ENCODE data around the gene EBF3.

- TF ChIP-seq POLR2A (IDR thresholded peaks at IDR 0.05) (no peak), CTCF (IDR thresholded peaks at IDR 0.05) (no peak)
Observed at GRCh38 chr10:129965959-129966358, 1.9 kb upstream of the EBF3 start.

Data from Peyer's patch (tissue), 4 donors.